H1 (cell line): ENCODE data around the gene MICALL1. TPM values are rescaled to one million over a fixed set of nuclear protein-coding genes. Genes with fewer than 3 reads are reported as not detected.

Experiments used
- CTCF ChIA-PET: fragments of 300-600 bp; sonication (Branson Sonifier 250); formaldehyde crosslinking; loops from one replicate; lab custom pipeline; 2021; ENCODE audit not compliant: partially characterized antibody; lab: Charles Lee
- POLR2A ChIA-PET: fragments of 300-600 bp; sonication (Branson Sonifier 250); formaldehyde crosslinking; loops from one replicate; lab custom pipeline; 2021; ENCODE audit warnings: inconsistent platforms; ENCODE audit not compliant: partially characterized antibody; lab: Charles Lee
- DNase-seq, 2 experiments: peaks; one replicate each; pipeline versions ENCODE4 v3.0.0 to v3.0.0-alpha.2; 2010 to 2022; ENCODE audit warnings: low spot score in 2 of 2, low read depth in 1 of 2, mixed read lengths in 1 of 2
- FAIRE-seq: peaks from 2 replicates; lab custom pipeline; 2011; peaks lifted over from hg19 to GRCh38; lab: Jason Lieb, UNC
- H2AFZ ChIP-seq: 2 replicates; pipeline ENCODE4 v1.8.1; 2012; ENCODE audit warnings: low read length, inconsistent platforms
- H2AK5ac ChIP-seq: 2 replicates; pipeline ENCODE4 v1.6.1; 2013; ENCODE audit warnings: low read depth, low read length
- H2BK120ac ChIP-seq: replicated peaks from 2 replicates; pipeline ENCODE3; 2013; ENCODE audit warnings: low read depth, low read length, inconsistent platforms
- H2BK12ac ChIP-seq: 2 replicates; pipeline ENCODE4 v1.6.1; 2013; ENCODE audit warnings: low read depth, low read length
- H2BK15ac ChIP-seq: 2 replicates; pipeline ENCODE4 v1.6.1; 2013; ENCODE audit warnings: low read length
- H2BK20ac ChIP-seq: 2 replicates; pipeline ENCODE4 v1.6.1; 2013; ENCODE audit warnings: low read length
- H2BK5ac ChIP-seq: 2 replicates; pipeline ENCODE4 v1.6.1; 2013; ENCODE audit warnings: low read depth, low read length
- H3K14ac ChIP-seq: 2 replicates; pipeline ENCODE4 v1.6.1; 2013; ENCODE audit warnings: inconsistent platforms; ENCODE audit not compliant: insufficient read length
- H3K18ac ChIP-seq: 2 replicates; pipeline ENCODE4 v1.6.1; 2013; ENCODE audit warnings: low read length; ENCODE audit errors: extremely low read depth
- H3K23ac ChIP-seq: 2 replicates; pipeline ENCODE4 v1.6.1; 2013; ENCODE audit warnings: inconsistent platforms; ENCODE audit not compliant: insufficient read length
- H3K23me2 ChIP-seq: 2 replicates; pipeline ENCODE4 v1.6.1; 2013; ENCODE audit warnings: low read depth, low read length
- H3K27ac ChIP-seq: 2 replicates; pipeline ENCODE4 v1.6.1; 2011; ENCODE audit warnings: low read depth, low read length, inconsistent platforms
- H3K27me3 ChIP-seq, 4 experiments: replicated peaks in 1 of 4; 1 replicate in 1 of 4; 2 replicates in 3 of 4; pipeline versions ENCODE4 v1.6.1 to v1.8.1; 2011 to 2013; ENCODE audit warnings: low read length in 3 of 4, mild to moderate bottlenecking in 3 of 4, inconsistent platforms in 2 of 4, mixed read lengths in 2 of 4, moderate library complexity in 1 of 4; ENCODE audit not compliant: control insufficient read depth in 3 of 4, insufficient read depth in 3 of 4; ENCODE audit errors: extremely low read depth in 1 of 4
- H3K36me3 ChIP-seq, 4 experiments: 2 replicates each; pipeline versions ENCODE4 v1.6.1 to v1.8.1; 2011 to 2013; ENCODE audit warnings: mild to moderate bottlenecking in 4 of 4, low read length in 3 of 4, moderate library complexity in 2 of 4, control low read depth in 1 of 4, inconsistent platforms in 1 of 4; ENCODE audit not compliant: insufficient read depth in 4 of 4, control insufficient read depth in 2 of 4
- H3K4ac ChIP-seq: replicated peaks from 2 replicates; pipeline ENCODE3; 2013; ENCODE audit warnings: low read length, low read depth, mixed read lengths, inconsistent platforms; ENCODE audit not compliant: insufficient read length
- H3K4me1 ChIP-seq, 4 experiments: replicated peaks in 1 of 4; 1 replicate in 1 of 4; 2 replicates in 3 of 4; pipeline versions ENCODE4 v1.6.1 to v1.8.1; 2011 to 2013; ENCODE audit warnings: low read length in 3 of 4, inconsistent platforms in 2 of 4, mixed read lengths in 1 of 4; ENCODE audit not compliant: insufficient read depth in 4 of 4, control insufficient read depth in 3 of 4
- H3K4me2 ChIP-seq, 2 experiments: 2 replicates each; pipeline versions ENCODE4 v1.6.1 to v1.8.1; 2011 to 2013; ENCODE audit warnings: low read depth in 2 of 2, low read length in 2 of 2, control low read depth in 1 of 2, inconsistent platforms in 1 of 2, mild to moderate bottlenecking in 1 of 2; ENCODE audit not compliant: insufficient read depth in 1 of 2
- H3K4me3 ChIP-seq, 4 experiments: fragments of 200-600, 300-600 bp in 1 of 4; sonication (generic), shearing (Covaris generic), sonication (Bioruptor Twin) in 1 of 4; 2 replicates each; pipeline versions ENCODE4 v1.5.1 to v1.8.1; 2011 to 2016; ENCODE audit warnings: low read length in 4 of 4, low read depth in 3 of 4, control low read depth in 2 of 4, inconsistent platforms in 2 of 4, mild to moderate bottlenecking in 2 of 4, mixed read lengths in 1 of 4, moderate library complexity in 1 of 4; ENCODE audit not compliant: insufficient read depth in 2 of 4; ENCODE audit errors: extremely low read depth in 1 of 4
- H3K56ac ChIP-seq: replicated peaks from 2 replicates; pipeline ENCODE3; 2013; ENCODE audit warnings: low read depth, mild to moderate bottlenecking, mixed read lengths, low read length, inconsistent platforms; ENCODE audit not compliant: insufficient read length
- H3K79me1 ChIP-seq: 2 replicates; pipeline ENCODE4 v1.6.1; 2013; ENCODE audit warnings: low read depth, low read length, control low read depth
- H3K79me2 ChIP-seq, 2 experiments: 2 replicates each; pipeline versions ENCODE4 v1.6.1 to v1.8.1; 2012 to 2013; ENCODE audit warnings: low read length in 2 of 2, mild to moderate bottlenecking in 2 of 2, inconsistent platforms in 1 of 2; ENCODE audit not compliant: insufficient read depth in 2 of 2, control insufficient read depth in 1 of 2
- H3K9ac ChIP-seq, 4 experiments: replicated peaks in 1 of 4; 1 replicate in 1 of 4; 2 replicates in 3 of 4; pipeline versions ENCODE4 v1.6.1 to v1.8.1; 2011 to 2013; ENCODE audit warnings: low read depth in 3 of 4, low read length in 3 of 4, control low read depth in 2 of 4, mild to moderate bottlenecking in 2 of 4, moderate library complexity in 2 of 4, inconsistent platforms in 1 of 4; ENCODE audit errors: extremely low read depth in 1 of 4
- H3K9me3 ChIP-seq, 2 experiments: 2 replicates each; pipeline versions ENCODE4 v1.6.1 to v1.8.1; 2012 to 2013; ENCODE audit warnings: mild to moderate bottlenecking in 2 of 2, moderate library complexity in 2 of 2, control low read depth in 1 of 2, inconsistent platforms in 1 of 2, low read depth in 1 of 2, low read length in 1 of 2, mixed read lengths in 1 of 2; ENCODE audit not compliant: insufficient read depth in 2 of 2
- H4K20me1 ChIP-seq, 2 experiments: replicated peaks in 1 of 2; 2 replicates each; pipeline versions ENCODE3 to v1.8.1; 2011 to 2013; ENCODE audit warnings: inconsistent platforms in 2 of 2, low read length in 2 of 2, mild to moderate bottlenecking in 1 of 2; ENCODE audit not compliant: insufficient read depth in 2 of 2, control insufficient read depth in 1 of 2
- H4K5ac ChIP-seq: 2 replicates; pipeline ENCODE4 v1.6.1; 2013; ENCODE audit warnings: low read length, low read depth, mixed read lengths, inconsistent platforms; ENCODE audit not compliant: insufficient read length
- H4K8ac ChIP-seq: 2 replicates; pipeline ENCODE4 v1.8.0; 2013; ENCODE audit warnings: mild to moderate bottlenecking, moderate library complexity, low read length, inconsistent platforms; ENCODE audit not compliant: insufficient read depth; ENCODE audit errors: extremely low read depth
- H4K91ac ChIP-seq: replicated peaks from 2 replicates; pipeline ENCODE3; 2013; ENCODE audit warnings: low read length, mixed read lengths, inconsistent platforms; ENCODE audit not compliant: insufficient read length
- MAFK ChIP-seq: IDR thresholded peaks from 2 replicates; pipeline ENCODE4 v1.6.1; 2012; ENCODE audit warnings: low read depth, mild to moderate bottlenecking, improper control_type of control experiment, low read length
- SIRT6 ChIP-seq: IDR thresholded peaks from one replicate; pipeline ENCODE4 v1.7.1; 2012; ENCODE audit warnings: low read length, inconsistent platforms
- SP1 ChIP-seq: IDR thresholded peaks from 2 replicates; pipeline ENCODE4 v1.6.1; 2011; ENCODE audit warnings: low read depth, low read length
- WGBS, 2 experiments: shearing (Covaris generic) in 1 of 2; methylation state at CpG; one replicate each; pipeline versions ENCODE4 v1.1.6 to v1.1.7; 2013 to 2015; ENCODE audit warnings: low lambda C conversion rate in 2 of 2, mixed read lengths in 2 of 2, inconsistent platforms in 1 of 2, low coverage in 1 of 2, missing lambda C conversion rate in 1 of 2; ENCODE audit not compliant: insufficient replicate concordance in 2 of 2, insufficient coverage in 1 of 2, insufficient read length in 1 of 2; ENCODE audit errors: extremely low coverage in 1 of 2, missing lambda C conversion rate in 1 of 2; 5-methylcytosine and 5-hydroxymethylcytosine counted together
- polyA plus RNA-seq, 7 experiments: library from polyadenylated mRNA; depleted of rRNA in 3 of 7; stranded (reverse) in 5 of 7; unstranded in 2 of 7; fragments of >200 nt in 5 of 7; fragments of 200-250 nt in 2 of 7; gene quantifications; 1 replicate in 5 of 7; 2 replicates in 1 of 7; 4 replicates in 1 of 7; pipeline versions ENCODE4 v1.2.1 to v1.2.3, GENCODE V29; 2011 to 2013; ENCODE audit warnings: missing spikeins in 2 of 7, mixed read lengths in 2 of 7
- total RNA-seq: library from RNA; stranded (reverse); fragmentation: NEBNext Ultra II Directional; extraction: Animal tissue kit (Norgen Biotek cat#: 25700); gene quantifications from 2 replicates; pipeline ENCODE4 v1.2.1, GENCODE V29; 2021
- TF ChIP-seq, protein P1 (sequence below): IDR thresholded peaks from 2 replicates; pipeline ENCODE4 v1.6.1; 2011; ENCODE audit warnings: low read length, improper control_type of control experiment

Gene MICALL1
- total and polyA plus RNA-seq, 2 of the 8 experiments (the other 6 are each of a cell fraction or from before 2014, with no cell fraction given) = 17.7 to 32.1 TPM

DNA sequence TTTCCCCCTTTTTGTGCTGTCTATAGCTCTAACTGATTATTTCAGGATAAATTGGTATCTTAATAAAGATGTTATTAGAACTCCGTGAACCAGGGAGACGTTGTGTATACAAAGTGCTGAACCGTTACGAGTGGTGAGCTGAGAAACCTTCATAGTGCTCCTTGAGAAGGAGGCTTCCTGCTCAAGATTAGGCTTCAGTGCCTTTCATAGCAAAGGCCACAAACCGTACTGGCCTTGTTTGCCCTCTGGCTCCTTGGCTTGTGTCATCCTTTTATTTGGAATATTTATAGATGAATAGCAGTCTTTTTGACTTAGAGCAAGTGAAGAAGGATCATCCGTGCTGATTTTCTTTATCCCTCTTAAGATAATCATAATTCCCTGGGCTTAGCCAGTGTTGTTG, 40.6 kb upstream of the MICALL1 start:
- TF ChIP-seq MAFK (no peak), SP1 (no peak), SIRT6 (no peak)
- TF ChIP-seq, protein P1, sequence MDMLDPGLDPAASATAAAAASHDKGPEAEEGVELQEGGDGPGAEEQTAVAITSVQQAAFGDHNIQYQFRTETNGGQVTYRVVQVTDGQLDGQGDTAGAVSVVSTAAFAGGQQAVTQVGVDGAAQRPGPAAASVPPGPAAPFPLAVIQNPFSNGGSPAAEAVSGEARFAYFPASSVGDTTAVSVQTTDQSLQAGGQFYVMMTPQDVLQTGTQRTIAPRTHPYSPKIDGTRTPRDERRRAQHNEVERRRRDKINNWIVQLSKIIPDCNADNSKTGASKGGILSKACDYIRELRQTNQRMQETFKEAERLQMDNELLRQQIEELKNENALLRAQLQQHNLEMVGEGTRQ = no peak
- H3K56ac ChIP-seq = no peak overlapping the region
- no peak overlapping the region for H2BK5ac ChIP-seq
- no peaks in the 10 kb centered on the region for H3K9me3 ChIP-seq
- ChIA-PET POLR2A (interaction anchor here (0.7 to 8.8 kb wide), 6 partner anchors 9 to 75 kb away, joined by 3 to 86 read pairs (median 3); no protein-coding TSS in a partner anchor), CTCF (interaction anchor here (0.6 to 5.1 kb wide), 7 partner anchors 10 to 80 kb away, joined by 3 to 80 read pairs (median 3); partner anchors contain the start of gene GALR3)
- no peak overlapping the region for H3K4me3 ChIP-seq
- H4K8ac ChIP-seq = no peak overlapping the region
- H2AK5ac ChIP-seq = no peak overlapping the region
- no peak for DNase-seq
- 95% methylated on average over 6 of the region's 6 CpGs; no CpG with 5 or more reads in 1 of the 2 experiments for WGBS, 2 experiments
- no peak overlapping the region for H3K4me2 ChIP-seq
- H3K27me3 ChIP-seq = no peaks in the 10 kb centered on the region
- H3K9ac ChIP-seq = no peak overlapping the region
- H4K91ac ChIP-seq = no peak overlapping the region
- no peak overlapping the region for H2AFZ ChIP-seq
- peaks cover 0 to 4% of the 10 kb centered on the region in 2 experiments; a peak in 1 of 4 replicates for H3K79me2 ChIP-seq
- H4K20me1 ChIP-seq = peaks cover 4 to 17% of the 10 kb centered on the region in 2 experiments
- no peak overlapping the region for H2BK20ac ChIP-seq
- peaks cover 43 to 83% (median 74%) of the 10 kb centered on the region in 4 experiments for H3K36me3 ChIP-seq
- no peak overlapping the region for H2BK120ac ChIP-seq
- no peak overlapping the region for H3K14ac ChIP-seq
- H3K18ac ChIP-seq = no peak overlapping the region
- H3K4ac ChIP-seq = no peak overlapping the region
- no peaks in the 10 kb centered on the region for H3K23me2 ChIP-seq
- H3K79me1 ChIP-seq = peaks cover 2% of the 10 kb centered on the region; the same call in 1 of the 2 replicates
- no peak overlapping the region for H3K23ac ChIP-seq
- no peak overlapping the region for H2BK12ac ChIP-seq
- H4K5ac ChIP-seq = no peak overlapping the region
- no peak overlapping the region for H3K27ac ChIP-seq
- no peak overlapping the region for H2BK15ac ChIP-seq
- no peaks in the 10 kb centered on the region for H3K4me1 ChIP-seq
- FAIRE-seq = no peak
